GM12878 (cell line): ENCODE measurements around the gene ASCC2. TPM values are rescaled to one million over a fixed set of nuclear protein-coding genes. Genes with fewer than 3 reads are reported as not detected.

ENCODE experiments used
- ATF2 ChIP-seq: IDR thresholded peaks from 2 replicates; pipeline ENCODE4 v1.6.1; 2012; ENCODE audit warnings: low read length, inconsistent platforms
- ATF7 ChIP-seq: fragments of 450-650 bp; IDR thresholded peaks from 2 replicates; pipeline ENCODE4 v1.6.1; 2016; ENCODE audit warnings: low read depth, mild to moderate bottlenecking
- CEBPZ ChIP-seq: fragments of 150-350 bp; IDR thresholded peaks from 2 replicates; pipeline ENCODE4 v1.6.1; 2016; ENCODE audit warnings: low read depth, low read length
- CUX1 ChIP-seq: IDR thresholded peaks from 2 replicates; pipeline ENCODE4 v1.6.1; 2012; ENCODE audit warnings: improper control_type of control experiment, low read depth, low read length; ENCODE audit not compliant: insufficient replicate concordance
- FOXK2 ChIP-seq: fragments of 450-650 bp; IDR thresholded peaks from 2 replicates; pipeline ENCODE4 v1.6.1; 2017; ENCODE audit warnings: mild to moderate bottlenecking, moderate library complexity
- IKZF2 ChIP-seq, 2 experiments: fragments of 450-650 bp; IDR thresholded peaks; 2 replicates each; pipeline ENCODE4 v1.6.1; 2017; ENCODE audit warnings: mild to moderate bottlenecking in 2 of 2, moderate library complexity in 2 of 2
- MLLT1 ChIP-seq: fragments of 450-650 bp; IDR thresholded peaks from 2 replicates; pipeline ENCODE4 v1.6.1; 2016; ENCODE audit warnings: mild to moderate bottlenecking
- NKRF ChIP-seq: fragments of 450-650 bp; conservative IDR thresholded peaks from 2 replicates; pipeline ENCODE4 v1.6.1; 2017; ENCODE audit warnings: mild to moderate bottlenecking, moderate library complexity
- POLR2A ChIP-seq: IDR thresholded peaks from 2 replicates; pipeline ENCODE4 v1.6.1; 2011; ENCODE audit warnings: low read depth, mild to moderate bottlenecking, low read length
- POLR2AphosphoS2 ChIP-seq: IDR thresholded peaks from 2 replicates; pipeline ENCODE4 v1.6.1; 2011; ENCODE audit warnings: low read depth, mild to moderate bottlenecking, low read length, improper control_type of control experiment, moderate library complexity
- RBBP5 ChIP-seq: fragments of 200-600 bp; sonication (generic); conservative IDR thresholded peaks from 2 replicates; pipeline ENCODE4 v1.6.1; 2016
- SKIL ChIP-seq: fragments of 450-650 bp; IDR thresholded peaks from 2 replicates; pipeline ENCODE4 v1.6.1; 2017; ENCODE audit warnings: mild to moderate bottlenecking, low read depth, inconsistent platforms; ENCODE audit not compliant: poor library complexity, severe bottlenecking
- SPI1 ChIP-seq: IDR thresholded peaks from 2 replicates; pipeline ENCODE4 v1.6.1; 2011; ENCODE audit warnings: low read depth, mild to moderate bottlenecking, low read length, moderate library complexity, borderline replicate concordance; ENCODE audit not compliant: insufficient read depth
- STAT1 ChIP-seq: fragments of 450-650 bp; conservative IDR thresholded peaks from 2 replicates; pipeline ENCODE4 v1.6.1; 2014; ENCODE audit warnings: antibody characterized with exemption, mild to moderate bottlenecking
- polyA plus RNA-seq, 11 experiments: library from polyadenylated mRNA; depleted of rRNA in 4 of 11; unstranded in 6 of 11; stranded (reverse) in 5 of 11; fragments of >200 nt; fragmentation: Nextera tagmentation in 4 of 11; fragmentation: Illumina TruSeq in 1 of 11; extraction: Ambion mirVana in 4 of 11; extraction: Trizol in 1 of 11; gene quantifications; 1 replicate in 1 of 11; 2 replicates in 10 of 11; pipeline versions ENCODE4 v1.2.1 to v1.2.3, GENCODE V29; 2011 to 2016; ENCODE audit warnings: inconsistent platforms in 2 of 11, missing spikeins in 2 of 11, low read depth in 1 of 11
- total RNA-seq, 4 experiments: library from RNA; depleted of rRNA in 3 of 4; stranded (reverse); fragments of >200 nt in 3 of 4; fragmentation: Illumina TruSeq in 1 of 4; extraction: Trizol in 1 of 4; gene quantifications; 2 replicates each; pipeline versions ENCODE4 v1.2.1 to v1.2.3, GENCODE V29; 2013 to 2021

Gene ASCC2
- total and polyA plus RNA-seq, 10 of the 15 experiments (the other 5 are each of a cell fraction or from before 2014, with no cell fraction given): 5.3 to 91.4 (median 56.5) TPM

- TF ChIP-seq MLLT1: peak; percentile 51; the same call in 1 of the 2 replicates
- peak; percentile 64 for TF ChIP-seq SKIL
- TF ChIP-seq ATF2: no peak
- TF ChIP-seq ATF7: peak; percentile 22; the same call in 1 of the 2 replicates
- TF ChIP-seq FOXK2: no peak
- TF ChIP-seq STAT1: no peak
- no peak for TF ChIP-seq NKRF
- no peak for TF ChIP-seq RBBP5
- peak; percentile 66 to 76; a peak in 3 of 4 replicates for TF ChIP-seq IKZF2 (IDR thresholded peaks at IDR 0.05)
- no peak for TF ChIP-seq POLR2AphosphoS2
- no peak for TF ChIP-seq POLR2A
- TF ChIP-seq SPI1: peak; percentile 92
- TF ChIP-seq CEBPZ: no peak
- TF ChIP-seq CUX1: no peak
Measured at GRCh38 chr22:29797351-29797750, 40.7 kb downstream of the ASCC2 start (continued).
